Esophagus muscularis mucosa (tissue), 4 donors: ENCODE results near the gene DHRS12. TPM values are rescaled to one million over a fixed set of nuclear protein-coding genes. Genes with fewer than 3 reads are reported as not detected.
"Not testable (repeated sequence)": the region's sequence is repeated elsewhere in the genome, so short reads cannot be mapped to it uniquely, and the experiment has no call there.

Experiments used
- DNase-seq: peaks from one replicate; pipeline ENCODE4 v3.0.0-alpha.2; 2017; ENCODE audit errors: extremely low spot score
- H3K27ac ChIP-seq, 4 donors: fragments of 200-600 bp; sonication (generic); replicated peaks in 1 of 4; 1 replicate in 3 of 4; 2 replicates in 1 of 4; pipeline ENCODE4 v1.5.1; 2016 to 2019; ENCODE audit warnings: mild to moderate bottlenecking in 1 of 4
- H3K27me3 ChIP-seq, 4 donors: fragments of 200-600 bp; sonication (generic); one replicate each; pipeline versions ENCODE4 v1.5.1 to v1.6.0; 2016 to 2019
- H3K36me3 ChIP-seq, 4 donors: fragments of 200-600 bp; sonication (generic); one replicate each; pipeline ENCODE4 v1.5.1; 2016 to 2019
- H3K4me1 ChIP-seq, 4 donors: fragments of 200-600 bp; sonication (generic); one replicate each; pipeline ENCODE4 v1.5.1; 2016 to 2019
- H3K4me3 ChIP-seq, 4 donors: fragments of 200-600 bp; sonication (generic); 1 replicate in 2 of 4; 2 replicates in 2 of 4; pipeline ENCODE4 v1.5.1; 2016 to 2019; ENCODE audit warnings: mild to moderate bottlenecking in 4 of 4, moderate library complexity in 1 of 4
- H3K9me3 ChIP-seq, 4 donors: fragments of 200-600 bp; sonication (generic); 1 replicate in 3 of 4; 2 replicates in 1 of 4; pipeline ENCODE4 v1.5.1; 2016 to 2019
- EP300 ChIP-seq: sonication (generic); formaldehyde crosslinking; IDR thresholded peaks from one replicate; pipeline ENCODE4 v1.6.1; 2017; ENCODE audit warnings: antibody characterized with exemption
- POLR2A ChIP-seq: fragments of 450-650 bp; IDR thresholded peaks from one replicate; pipeline ENCODE4 v1.6.1; 2017; ENCODE audit warnings: antibody characterized with exemption, moderate library complexity, mild to moderate bottlenecking, low read depth
- POLR2AphosphoS5 ChIP-seq, 2 donors: sonication (generic); formaldehyde crosslinking; IDR thresholded peaks; one replicate each; pipeline ENCODE4 v1.6.1; 2017; ENCODE audit warnings: antibody characterized with exemption in 2 of 2
- WGBS: methylation state at CpG from one replicate; pipeline ENCODE4 v1.1.5; 2018; 5-methylcytosine and 5-hydroxymethylcytosine counted together
- intact Hi-C: fragments of 100-400 bp; cut with DNase I; formaldehyde crosslinking; loops from one replicate; pipeline ENCODE4 v1.15.1; 2023
- total RNA-seq, 4 donors: library from RNA; depleted of rRNA; stranded (reverse); fragments of >200 nt; gene quantifications; one replicate each; pipeline versions ENCODE4 v1.1.0 to v1.2.1, GENCODE V29; 2016
- TF ChIP-seq, protein P1 (sequence below), 3 experiments: fragments of 200-600 bp in 2 of 3; fragments of 450-650 bp in 1 of 3; sonication (generic) in 2 of 3; IDR thresholded peaks; one replicate each; pipeline ENCODE4 v1.5.1; 2017 to 2019; ENCODE audit warnings: antibody characterized with exemption in 3 of 3, mild to moderate bottlenecking in 2 of 3, moderate library complexity in 1 of 3

DHRS12 gene
- total RNA-seq, 4 donors from 2014 or later = 10.3 to 18.6 (median 14.9) TPM

DNA sequence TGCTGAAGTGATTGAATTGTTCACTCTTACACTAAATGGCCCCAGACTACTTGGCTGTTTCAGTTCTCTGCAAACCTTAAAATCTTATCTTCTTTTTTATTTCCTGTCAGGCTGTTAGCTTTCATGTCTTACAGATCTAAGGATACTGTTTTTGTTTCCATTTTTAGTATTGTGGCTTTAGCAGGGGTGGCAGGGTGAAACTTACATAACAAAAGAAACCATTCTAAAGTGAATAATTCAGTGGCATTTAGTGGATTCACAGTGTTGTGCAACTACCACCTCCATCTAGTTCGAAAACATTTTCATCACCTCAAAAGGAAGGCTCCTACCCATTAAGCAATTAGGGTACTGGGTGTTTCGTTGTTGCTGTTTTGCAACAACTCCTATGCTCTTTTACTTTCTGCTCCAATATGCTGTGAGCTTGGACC is 21.2 kb upstream of the DHRS12 start:
- intact Hi-C loops = no loop called here
- Histone ChIP-seq H3K4me1 (peaks cover 30 to 32% (median 31%) of the 10 kb centered on the region in 4 donors), H3K27ac (peak overlapping the region in 2 of 4 donors; percentile 12 to 42), H3K27me3 (no peaks in the 10 kb centered on the region), H3K4me3 (no peak overlapping the region), H3K9me3 (no peaks in the 10 kb centered on the region), H3K36me3 (no peaks in the 10 kb centered on the region)
- WGBS = 74% methylated on average over 2 of the region's 2 CpGs
- DNase-seq = no peak
- TF ChIP-seq POLR2AphosphoS5 (IDR thresholded peaks at IDR 0.05) (peak in 1 of 2 donors; percentile 22), EP300 (no peak)

- intact Hi-C loops, H3K9me3 ChIP-seq, H3K4me3 ChIP-seq, DNase-seq, H3K27me3 ChIP-seq, H3K36me3 ChIP-seq: not testable (repeated sequence)
- 91% methylated on average over 10 of the region's 11 CpGs for WGBS
- peak overlapping the region in 1 of 4 donors; percentile 42 for H3K27ac ChIP-seq
- peaks cover 30 to 32% (median 32%) of the 10 kb centered on the region in 4 donors for H3K4me1 ChIP-seq
Observed at GRCh38 chr13:51824712-51825111, 20.7 kb upstream of the DHRS12 start.

DNA sequence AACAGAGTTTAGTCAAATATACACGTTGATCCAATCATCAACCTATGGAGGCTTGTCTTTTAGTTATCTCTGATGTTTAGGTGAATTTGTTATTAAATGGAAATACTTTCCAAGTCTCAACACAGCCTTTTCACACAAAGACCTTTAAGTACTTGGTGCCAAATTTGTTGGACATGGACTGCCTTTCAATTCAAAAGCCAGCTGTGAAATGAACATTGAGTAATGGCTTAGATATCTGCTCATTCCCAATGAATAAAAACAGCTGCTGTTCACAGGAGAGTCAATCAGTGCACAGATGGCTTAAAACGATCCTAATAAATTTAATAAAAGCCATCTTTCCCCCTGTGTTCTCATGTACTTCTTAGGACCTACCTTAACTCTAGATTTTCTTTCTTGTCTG is 19.9 kb upstream of the DHRS12 start:
- 85% methylated on average over 2 of the region's 2 CpGs for WGBS
- Histone ChIP-seq H3K27ac (no peak overlapping the region), H3K9me3 (no peaks in the 10 kb centered on the region), H3K4me3 (no peak overlapping the region), H3K4me1 (peaks cover 38 to 40% (median 39%) of the 10 kb centered on the region in 4 donors), H3K36me3 (no peaks in the 10 kb centered on the region), H3K27me3 (no peaks in the 10 kb centered on the region)
- no peak for DNase-seq
- TF ChIP-seq EP300 = no peak
- intact Hi-C loops = no loop called here

GRCh38 chr13:51823359-51823758 is 19.4 kb upstream of the DHRS12 start:
- no peak for TF ChIP-seq POLR2A
- TF ChIP-seq, protein P1, sequence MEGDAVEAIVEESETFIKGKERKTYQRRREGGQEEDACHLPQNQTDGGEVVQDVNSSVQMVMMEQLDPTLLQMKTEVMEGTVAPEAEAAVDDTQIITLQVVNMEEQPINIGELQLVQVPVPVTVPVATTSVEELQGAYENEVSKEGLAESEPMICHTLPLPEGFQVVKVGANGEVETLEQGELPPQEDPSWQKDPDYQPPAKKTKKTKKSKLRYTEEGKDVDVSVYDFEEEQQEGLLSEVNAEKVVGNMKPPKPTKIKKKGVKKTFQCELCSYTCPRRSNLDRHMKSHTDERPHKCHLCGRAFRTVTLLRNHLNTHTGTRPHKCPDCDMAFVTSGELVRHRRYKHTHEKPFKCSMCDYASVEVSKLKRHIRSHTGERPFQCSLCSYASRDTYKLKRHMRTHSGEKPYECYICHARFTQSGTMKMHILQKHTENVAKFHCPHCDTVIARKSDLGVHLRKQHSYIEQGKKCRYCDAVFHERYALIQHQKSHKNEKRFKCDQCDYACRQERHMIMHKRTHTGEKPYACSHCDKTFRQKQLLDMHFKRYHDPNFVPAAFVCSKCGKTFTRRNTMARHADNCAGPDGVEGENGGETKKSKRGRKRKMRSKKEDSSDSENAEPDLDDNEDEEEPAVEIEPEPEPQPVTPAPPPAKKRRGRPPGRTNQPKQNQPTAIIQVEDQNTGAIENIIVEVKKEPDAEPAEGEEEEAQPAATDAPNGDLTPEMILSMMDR (IDR thresholded peaks at IDR 0.05) = no peak
- TF ChIP-seq EP300 = no peak
- TF ChIP-seq POLR2AphosphoS5 (IDR thresholded peaks at IDR 0.05) = no peak
- H3K9me3 ChIP-seq = no peaks in the 10 kb centered on the region
- H3K4me3 ChIP-seq = no peak overlapping the region
- H3K27ac ChIP-seq = no peak overlapping the region
- H3K27me3 ChIP-seq = no peaks in the 10 kb centered on the region
- intact Hi-C loops = no loop called here
- WGBS = 100% methylated on average over 2 of the region's 2 CpGs
- peaks cover 40 to 43% (median 42%) of the 10 kb centered on the region in 4 donors for H3K4me1 ChIP-seq
- no peaks in the 10 kb centered on the region for H3K36me3 ChIP-seq
- DNase-seq = no peak

- no peak for DNase-seq
- intact Hi-C loops = no loop called here
- H3K9me3 ChIP-seq = no peaks in the 10 kb centered on the region
- TF ChIP-seq, protein P1 (IDR thresholded peaks at IDR 0.05) = no peak
- TF ChIP-seq EP300 (no peak), POLR2A (no peak), POLR2AphosphoS5 (IDR thresholded peaks at IDR 0.05) (no peak)
- WGBS = 77% methylated on average over 13 of the region's 13 CpGs
- H3K27me3 ChIP-seq = no peaks in the 10 kb centered on the region
- H3K4me3 ChIP-seq = no peak overlapping the region
- no peak overlapping the region for H3K27ac ChIP-seq
- no peaks in the 10 kb centered on the region for H3K36me3 ChIP-seq
- H3K4me1 ChIP-seq = peaks cover 36 to 40% (median 38%) of the 10 kb centered on the region in 4 donors
Observed at GRCh38 chr13:51822106-51822815, 18.3 kb upstream of the DHRS12 start.

DNA sequence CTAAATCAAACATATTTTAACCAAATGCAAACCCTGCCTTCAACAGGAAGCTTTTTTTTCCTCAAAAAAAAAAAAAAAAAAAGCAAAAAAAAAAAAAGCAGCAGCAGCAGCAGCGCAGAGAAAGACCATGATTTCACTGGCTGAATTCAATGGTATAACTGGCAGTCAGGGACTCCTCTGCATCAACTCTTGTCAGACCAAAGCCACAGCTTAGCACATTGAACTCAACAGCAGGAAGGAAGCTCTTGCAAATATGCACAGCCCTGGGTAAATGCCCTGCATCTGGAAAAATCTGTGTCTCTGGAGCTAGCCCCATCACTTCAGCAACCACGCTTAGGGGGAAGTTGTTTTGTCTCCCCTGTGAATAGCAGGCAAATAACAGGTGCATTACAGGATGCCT is 17.6 kb upstream of the DHRS12 start:
- H3K27me3 ChIP-seq = no peaks in the 10 kb centered on the region
- no peak overlapping the region for H3K4me3 ChIP-seq
- H3K27ac ChIP-seq = no peak overlapping the region
- intact Hi-C loops = no loop called here
- no peak for DNase-seq
- no peaks in the 10 kb centered on the region for H3K9me3 ChIP-seq
- H3K4me1 ChIP-seq = peaks cover 30 to 33% (median 31%) of the 10 kb centered on the region in 4 donors
- WGBS = 62% methylated on average over 2 of the region's 2 CpGs
- H3K36me3 ChIP-seq = no peaks in the 10 kb centered on the region
- TF ChIP-seq, protein P1 (IDR thresholded peaks at IDR 0.05) = no peak
- TF ChIP-seq POLR2AphosphoS5 (IDR thresholded peaks at IDR 0.05) (no peak), EP300 (no peak), POLR2A (no peak)
